Fibroblast of peridontal ligament (primary cell): Measurements from ENCODE around the gene IGSF21.
"Not testable (repeated sequence)": the region's sequence is repeated elsewhere in the genome, so short reads cannot be mapped to it uniquely, and the experiment has no call there.

Source experiments
- DNase-seq: peaks from one replicate; pipeline ENCODE4 v3.0.0-alpha.2; 2010; ENCODE audit errors: extremely low read depth

Gene IGSF21

DNA sequence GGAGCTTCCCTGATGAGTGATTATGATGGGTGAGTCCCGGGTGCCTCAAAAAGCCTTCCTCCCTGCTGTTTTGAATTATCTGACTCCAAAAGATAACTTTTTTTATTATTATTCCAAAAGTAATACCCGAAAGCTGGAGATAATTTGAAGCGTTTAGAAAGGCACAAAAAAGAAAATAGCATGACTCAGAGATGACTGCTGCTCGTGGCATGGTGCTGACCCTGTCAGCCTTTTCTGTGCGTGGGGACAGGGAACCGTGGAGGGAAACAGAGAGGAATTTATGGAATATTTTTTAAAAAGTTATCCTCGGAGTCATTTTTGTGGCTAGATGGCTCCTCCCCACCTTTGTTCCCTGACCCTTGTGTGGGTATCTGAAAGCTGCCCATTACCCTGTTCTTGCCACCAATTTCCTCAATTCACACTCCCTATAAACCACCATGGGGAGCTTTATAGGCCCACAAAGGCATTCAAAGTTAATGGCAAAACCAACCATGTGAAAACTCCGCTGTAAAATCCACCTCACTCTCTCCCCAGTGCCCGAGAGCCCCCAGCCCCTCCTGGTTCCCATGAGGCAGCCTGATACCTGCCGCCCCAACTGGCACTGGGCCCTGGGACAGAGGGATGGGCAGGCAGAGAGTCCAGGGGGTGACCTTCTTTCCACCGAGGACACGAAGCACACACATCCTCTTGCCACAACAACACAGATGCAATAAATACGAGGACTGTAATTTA, 37.5 kb downstream of the IGSF21 start:
- DNase-seq, result no peak

DNA sequence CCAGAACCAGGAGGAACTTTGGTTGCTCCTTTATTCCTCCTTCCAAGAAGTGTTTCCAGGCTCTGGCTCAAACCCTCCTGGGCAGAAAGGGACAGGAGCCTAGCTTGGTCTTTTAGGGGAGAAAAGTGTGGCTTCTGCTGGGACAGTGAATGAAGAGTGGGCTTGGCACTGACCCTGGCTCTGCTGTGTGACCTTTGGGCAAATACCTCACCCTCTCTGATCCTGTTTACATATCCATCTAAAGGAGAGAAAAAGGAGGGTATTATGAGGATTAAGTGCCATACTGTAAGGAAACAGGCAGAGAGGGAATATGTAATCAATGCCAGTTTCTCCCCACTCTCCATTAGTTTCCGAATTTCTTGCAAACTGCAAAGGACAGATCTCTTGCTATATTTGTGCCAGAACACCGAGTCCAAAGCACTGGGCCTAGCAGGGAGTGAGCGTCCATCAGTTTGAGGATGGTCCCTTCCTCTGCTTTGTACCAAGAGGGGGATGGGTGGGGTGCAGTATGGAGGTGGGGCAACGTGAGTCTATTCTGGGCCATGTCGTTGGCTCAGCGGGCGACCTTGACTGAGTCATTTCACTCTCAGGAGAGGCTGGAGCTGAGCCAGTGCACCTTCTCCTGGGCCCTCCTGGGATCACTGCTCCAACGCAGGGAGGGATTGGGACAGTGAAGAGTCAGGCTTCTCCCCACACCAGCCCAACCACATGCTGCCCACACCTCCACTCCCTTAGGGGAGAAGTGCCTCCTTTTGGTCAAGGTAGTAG, 38.4 kb downstream of the IGSF21 start:
- no peak for DNase-seq

DNA sequence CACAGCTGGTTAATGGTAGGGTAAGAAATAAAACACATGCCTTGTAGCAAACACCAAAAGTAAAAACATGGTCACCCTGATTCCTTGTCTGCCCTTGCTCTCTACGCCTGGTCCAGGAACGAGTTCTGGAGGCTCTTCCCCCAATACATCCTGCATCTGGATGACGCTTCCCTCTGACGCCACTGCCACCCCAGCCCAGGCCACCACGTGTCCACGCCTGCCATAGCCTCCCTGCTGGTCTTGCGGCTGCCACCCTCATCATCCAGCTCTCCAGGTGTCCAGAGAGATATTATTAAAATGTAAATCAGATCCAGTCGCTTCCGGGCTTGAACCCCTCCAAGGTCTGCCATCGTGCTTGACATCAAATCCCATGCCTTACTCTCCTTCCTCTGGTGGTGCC, 39.3 kb downstream of the IGSF21 start:
- DNase-seq, result no peak

DNA sequence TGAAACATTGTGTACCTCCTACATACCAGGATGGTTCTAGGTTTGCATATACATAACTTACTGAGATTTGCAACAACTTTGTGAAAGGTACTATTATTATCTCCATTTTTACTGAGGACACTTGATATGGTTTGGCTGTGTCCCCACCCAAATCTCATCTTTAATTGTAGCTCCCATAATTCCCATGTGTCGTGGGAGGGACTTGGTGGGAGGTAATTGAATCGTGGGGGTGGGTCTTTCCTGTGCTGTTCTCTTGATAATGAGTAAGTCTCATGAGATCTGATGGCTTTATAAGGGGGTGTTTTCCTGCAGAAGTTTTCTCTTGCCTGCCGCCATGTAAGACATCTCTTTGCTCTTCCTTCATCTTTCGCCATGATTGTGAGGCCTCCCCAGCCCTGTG, 40.1 kb downstream of the IGSF21 start:
- DNase-seq, result no peak

DNA sequence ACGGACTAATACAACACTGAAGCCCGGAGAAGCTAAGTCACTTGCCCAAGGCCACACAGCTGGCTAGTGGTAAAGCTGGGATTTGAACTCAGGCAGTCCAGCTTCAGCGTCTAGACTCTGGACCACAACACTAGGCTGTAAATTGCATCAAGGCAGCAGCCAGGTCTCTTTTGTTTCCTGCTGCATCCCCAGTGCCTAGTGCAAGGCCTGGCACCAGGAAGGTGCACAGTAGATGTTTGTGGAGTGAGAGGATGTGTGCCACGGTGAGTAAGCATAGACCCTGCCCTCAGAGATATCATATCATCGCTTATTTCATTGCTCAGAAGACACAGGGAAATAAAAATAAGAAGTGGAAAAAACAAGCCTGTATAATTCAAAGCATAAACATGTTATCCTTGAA, 40.9 kb downstream of the IGSF21 start:
- DNase-seq, result no peak

DNA sequence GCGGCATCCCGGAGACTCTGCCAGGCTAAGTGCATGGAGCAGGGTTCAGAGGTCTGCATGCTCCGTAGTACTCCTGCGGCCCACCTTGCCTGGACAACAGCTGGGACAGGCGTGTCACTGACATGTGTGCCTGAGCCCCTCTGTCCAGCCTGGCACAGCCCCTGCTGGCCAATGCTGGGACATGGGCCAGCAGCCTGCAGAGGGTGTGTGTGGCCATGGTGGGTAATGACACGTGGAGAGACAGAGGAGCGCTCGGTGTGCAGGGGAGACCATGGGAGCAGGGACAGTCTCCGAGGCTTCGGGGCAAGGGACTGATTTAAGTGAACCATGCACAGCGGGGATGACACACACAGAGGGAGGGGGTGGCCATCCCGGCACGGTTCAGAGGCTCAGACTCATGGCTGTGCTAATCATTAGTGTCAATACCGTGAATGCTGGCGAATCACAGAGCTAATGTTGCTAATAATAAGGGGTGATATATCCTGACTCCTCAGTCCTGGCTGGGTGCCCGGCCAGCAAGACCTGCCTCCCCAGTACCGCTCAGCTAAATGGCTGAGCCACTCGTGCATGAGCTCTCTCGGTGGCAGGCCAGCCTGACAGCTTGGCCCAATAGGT, 41.5 kb downstream of the IGSF21 start:
- no peak for DNase-seq

DNA sequence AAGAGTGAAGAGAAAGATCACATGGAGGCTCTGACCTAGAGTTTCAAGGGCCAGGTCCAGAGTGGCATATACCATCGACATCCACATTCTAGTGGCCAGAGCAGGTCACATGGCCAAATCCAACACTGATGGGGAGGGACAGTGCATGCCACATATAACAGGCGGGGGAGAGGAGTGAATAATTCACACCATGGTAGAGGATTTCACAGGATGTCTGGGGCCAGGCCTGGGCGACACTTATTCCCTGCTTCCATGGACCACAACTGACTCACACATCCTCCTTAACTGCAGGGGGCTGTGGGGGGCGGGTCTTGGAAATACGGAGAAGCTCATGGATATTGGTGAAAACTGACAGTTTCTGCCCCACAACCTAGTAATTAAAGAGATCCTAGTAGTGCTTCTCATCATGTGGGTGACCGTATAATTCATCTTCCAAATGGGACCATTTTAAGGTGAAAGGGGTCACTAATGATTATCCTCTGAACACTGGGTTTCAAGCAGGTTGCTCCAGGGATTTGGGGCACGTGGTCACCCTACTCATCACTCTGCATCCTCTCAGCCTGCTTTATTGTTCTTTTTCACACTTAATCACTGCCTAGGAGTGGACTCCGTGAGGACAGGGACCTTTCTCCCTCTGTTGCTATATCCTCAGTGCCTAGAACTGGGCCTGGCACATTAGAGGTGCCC, 44.0 kb downstream of the IGSF21 start:
- DNase-seq, result no peak

DNA sequence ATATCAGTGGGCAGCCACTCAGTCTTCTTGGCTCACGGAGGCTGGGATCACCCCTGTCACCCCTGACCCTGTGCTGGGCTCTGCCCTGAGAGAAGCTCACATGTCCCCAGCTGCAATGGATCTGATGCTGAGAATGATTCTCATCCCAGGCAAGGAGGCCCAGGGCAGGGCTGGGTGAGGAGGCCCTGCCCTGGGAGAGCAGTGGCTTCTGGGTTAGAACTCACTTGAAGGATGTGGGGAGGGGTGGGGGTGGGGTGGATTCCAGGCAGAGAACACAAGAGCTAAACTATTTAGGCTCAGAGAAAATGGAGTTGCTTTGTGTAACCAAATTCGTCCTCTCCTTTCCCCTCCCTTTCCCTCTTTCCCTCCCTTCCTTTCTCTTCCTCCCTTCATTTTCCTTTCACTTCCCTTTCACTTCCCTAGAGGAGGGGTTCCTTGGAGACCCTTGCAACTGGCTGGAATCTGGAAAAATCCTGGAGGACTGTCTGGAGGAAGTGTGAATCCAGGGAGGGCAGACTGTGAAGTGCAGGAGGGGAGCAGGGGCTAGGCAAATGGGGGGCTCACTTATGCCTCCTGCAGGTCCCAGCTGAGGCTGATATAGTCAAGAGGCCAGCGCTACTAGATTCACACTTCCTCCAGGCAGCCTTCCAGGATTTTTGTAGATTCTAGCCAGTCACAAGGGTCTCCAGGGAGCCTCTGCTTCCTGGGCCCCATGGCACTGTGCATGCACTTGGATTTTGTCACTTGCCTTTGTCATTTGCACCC, 47.0 kb downstream of the IGSF21 start:
- no peak for DNase-seq

DNA sequence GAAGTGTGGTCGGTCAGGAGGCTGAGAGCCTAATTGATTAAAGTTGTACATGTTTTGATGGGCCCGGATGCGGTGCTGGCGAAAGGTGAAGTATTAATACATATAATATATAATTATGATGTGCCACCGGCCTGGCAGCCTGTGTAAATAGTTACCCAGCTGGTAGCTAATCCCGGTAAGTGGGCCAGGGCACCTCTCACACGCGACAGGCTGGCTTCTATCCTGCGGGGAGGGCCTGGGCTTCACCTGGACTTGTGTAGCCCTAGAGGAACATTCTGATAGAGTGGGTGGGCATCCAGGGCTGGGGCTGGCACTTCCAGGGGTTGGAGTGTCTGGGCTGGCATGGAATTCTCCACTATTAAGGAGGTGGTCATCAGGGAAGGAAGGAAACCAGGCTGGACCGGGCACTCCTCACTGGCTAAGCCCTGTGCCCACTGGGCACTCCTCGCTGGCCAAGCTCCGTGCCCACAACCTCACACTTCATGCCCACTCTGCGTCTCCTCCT, 48.3 kb downstream of the IGSF21 start:
- no peak for DNase-seq

DNA sequence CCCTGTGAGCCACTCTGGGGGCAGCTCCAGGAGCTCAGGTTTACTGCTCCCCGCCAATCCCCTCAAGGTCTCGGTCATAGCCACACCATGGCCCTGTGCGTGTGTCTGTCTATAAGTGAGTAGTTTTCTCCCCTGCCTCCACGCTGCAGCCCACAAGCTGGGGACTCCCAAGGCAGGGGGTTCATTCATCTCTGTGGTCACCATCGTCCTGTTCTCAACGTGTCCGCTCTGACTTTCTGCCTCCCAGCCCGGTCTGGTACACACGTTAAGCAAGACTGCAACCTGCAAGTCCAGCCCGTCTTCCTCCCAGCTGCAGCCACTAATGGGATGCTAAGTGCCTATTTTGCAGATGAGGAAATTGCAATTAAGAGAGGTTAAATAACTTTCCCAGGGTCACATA, 49.8 kb downstream of the IGSF21 start:
- DNase-seq, result no peak

DNA sequence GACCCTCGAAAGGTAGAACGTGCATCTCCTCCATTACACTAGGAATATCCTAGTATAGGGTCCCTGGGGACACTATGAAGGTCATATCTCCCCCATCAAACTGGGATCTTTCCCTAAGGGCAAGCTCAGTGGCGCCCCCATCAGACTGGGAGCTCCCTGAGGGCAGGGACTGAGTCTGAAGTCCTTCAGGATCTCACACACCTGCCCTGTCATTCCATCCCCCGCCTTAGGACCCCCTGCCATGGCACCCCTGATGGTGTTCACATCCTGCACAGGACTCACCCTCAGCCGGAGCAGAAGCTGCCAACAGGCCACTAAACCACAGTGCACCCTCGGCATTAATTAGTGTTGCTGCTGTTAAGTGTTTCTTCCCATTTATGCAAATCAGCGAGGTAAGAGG, 50.4 kb downstream of the IGSF21 start:
- DNase-seq, result no peak

DNA sequence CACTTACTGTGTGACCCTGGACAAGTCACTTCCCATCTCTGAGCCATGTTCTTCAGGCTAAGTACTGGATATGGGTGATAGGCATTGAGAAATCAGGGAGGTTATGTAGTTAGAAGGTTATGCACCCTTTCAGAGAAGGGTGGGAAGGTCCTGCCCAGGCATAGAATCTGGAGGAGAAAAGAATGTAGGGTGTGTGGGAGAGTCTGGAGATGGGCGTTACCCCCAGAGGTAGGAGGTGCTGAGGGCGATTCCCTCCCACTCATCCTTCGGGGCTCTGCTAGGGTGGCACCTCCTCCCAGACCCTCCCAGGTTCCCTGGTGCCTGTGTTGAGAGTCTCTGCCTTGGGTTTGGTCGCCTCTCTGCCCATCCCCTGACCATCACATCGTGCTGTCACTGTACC, 51.1 kb downstream of the IGSF21 start:
- DNase-seq, result no peak

DNA sequence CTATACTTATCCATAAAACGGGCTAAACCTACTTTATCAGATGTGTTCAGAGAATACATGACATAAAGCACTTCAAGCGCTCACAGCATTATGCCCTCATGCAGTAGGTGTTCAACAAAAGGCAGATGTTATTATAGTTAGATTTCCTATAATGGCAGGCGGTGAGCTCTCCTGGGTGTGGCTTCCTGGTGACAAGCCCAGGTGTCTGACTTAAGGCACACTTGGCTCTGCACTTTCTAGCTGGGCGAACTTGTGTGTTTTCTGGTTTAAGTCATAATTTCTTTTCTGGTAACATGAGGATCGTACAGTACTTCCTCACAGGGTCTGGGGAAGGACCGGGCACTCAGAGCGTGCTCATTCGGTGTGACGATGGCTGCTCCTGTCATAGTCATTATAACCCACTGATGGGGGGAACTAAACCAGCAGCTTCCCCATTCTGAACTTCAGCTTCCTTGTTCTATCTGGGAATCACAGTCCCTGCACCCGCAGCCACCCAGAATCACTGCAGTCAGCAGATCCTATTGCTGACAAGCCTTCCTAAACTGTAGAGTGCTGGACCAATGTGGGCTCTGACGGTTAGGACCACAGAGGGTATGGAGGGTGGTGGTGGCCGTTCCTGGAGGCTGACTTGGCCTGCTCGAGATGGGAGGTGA, 52.8 kb downstream of the IGSF21 start:
- DNase-seq, result no peak

DNA sequence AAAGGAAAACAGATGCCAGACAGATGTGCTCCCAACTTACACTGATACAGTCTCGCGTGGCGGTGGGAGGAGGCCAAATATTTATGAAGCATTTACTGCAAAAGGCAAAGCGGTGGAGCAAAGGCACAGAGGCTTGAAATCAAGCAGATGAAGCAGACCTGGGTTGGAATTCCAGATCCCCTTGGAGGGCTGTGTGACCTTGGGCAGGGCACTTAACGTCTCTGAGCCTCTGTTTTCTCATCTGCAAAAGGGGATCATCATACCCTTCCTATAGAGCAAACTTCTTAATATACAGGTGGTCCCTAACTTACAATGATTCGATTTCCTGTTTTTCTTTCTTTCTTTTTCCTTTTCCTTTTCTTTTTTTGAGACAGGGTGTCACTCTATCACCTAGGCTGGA, 54.1 kb downstream of the IGSF21 start:
- no peak for DNase-seq

DNA sequence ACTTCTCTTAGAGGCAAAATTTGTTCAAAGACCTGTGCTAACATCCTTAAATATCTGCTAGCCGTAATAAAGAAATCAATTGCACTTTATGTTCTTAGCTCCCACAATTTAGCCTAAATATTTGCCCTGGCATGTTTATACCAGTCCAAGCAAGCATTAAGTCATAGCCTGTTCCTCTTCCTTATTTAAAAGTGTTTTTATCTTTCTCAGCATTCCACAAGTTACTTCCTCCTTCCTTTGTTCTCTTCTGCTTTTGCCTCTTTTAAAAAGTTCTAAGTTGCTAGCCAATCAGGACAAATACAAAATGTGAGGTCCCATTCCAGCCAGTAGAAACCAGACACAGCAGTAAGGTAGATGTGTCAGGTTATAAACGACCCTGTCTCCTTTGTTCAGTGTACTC, 58.0 kb downstream of the IGSF21 start:
- DNase-seq, result not testable (repeated sequence)

DNA sequence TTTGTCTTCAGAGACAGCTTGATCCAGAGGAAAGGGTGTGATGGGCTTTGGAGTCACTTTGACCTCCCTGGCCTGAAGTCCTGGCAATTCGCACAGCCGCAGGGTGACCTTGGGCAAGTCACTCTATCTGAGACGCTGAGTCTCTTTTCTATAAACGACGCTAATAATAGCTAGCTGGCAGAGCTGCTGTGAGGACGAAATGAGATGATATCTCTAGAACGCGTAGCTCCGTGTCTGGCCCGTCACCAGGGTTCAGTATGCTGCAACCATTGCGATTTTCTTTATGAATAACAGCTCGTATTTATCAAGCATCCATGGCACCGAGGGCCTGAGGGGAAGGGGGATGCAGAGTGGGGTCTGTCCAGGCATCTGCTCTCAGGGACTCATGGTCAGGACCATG, 58.7 kb downstream of the IGSF21 start:
- DNase-seq, result no peak

DNA sequence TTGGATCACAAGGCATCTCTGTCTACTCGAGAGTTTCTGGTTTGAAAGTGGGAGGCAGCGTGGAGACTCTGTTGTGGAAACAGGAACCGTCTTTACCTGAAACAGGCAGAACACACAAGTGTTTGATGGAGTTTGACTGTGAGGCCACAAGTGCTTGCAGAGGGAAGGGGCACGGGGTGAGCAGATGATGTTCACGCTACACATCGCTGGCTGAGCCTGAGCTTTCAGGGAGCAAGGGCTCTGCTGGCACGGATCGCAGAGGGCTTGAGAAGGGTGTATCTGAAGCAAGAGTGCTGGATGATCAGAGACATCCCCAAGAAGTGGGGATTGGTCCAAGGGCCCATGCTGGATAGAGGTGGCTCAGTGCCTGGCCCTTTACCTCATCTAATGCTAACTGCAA, 59.3 kb downstream of the IGSF21 start:
- no peak for DNase-seq

DNA sequence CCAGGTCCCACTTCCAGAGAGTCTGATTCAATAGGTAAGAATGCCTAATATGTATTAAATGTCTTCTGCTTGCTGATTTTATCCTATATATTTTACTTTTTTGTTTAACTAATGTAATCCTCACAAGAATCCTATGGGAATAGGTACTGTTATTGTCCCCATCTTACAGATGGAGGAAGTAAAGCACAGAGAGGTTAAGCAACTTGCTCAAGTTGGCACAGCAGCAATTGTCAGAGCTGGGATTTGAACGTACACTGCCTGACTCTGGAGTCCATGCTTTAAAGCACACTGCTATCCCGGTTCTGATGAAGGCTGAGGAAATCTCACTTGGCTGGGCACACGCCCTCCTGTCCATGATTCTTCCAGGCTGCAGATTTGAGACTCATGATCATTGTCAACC, 62.8 kb downstream of the IGSF21 start:
- no peak for DNase-seq

DNA sequence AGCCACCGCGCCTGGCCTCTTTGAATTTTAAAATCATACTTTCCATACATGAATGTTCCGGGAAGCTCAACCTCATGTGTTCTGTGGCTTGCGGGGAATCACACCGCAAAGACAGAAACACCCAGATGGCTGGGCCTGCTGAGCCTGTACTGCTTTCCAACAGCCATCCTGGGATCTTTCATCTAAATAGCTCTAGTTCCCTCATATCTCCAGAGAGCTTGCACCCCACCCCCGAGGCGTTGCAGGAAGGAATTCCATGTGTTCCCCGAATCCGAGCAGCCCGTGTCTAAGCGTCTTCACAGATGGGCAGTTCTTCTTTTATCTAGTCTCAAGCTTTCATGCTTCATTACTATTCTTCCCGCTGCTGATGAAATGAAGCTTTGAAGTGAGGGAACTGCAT, 66.4 kb downstream of the IGSF21 start:
- DNase-seq, result no peak

DNA sequence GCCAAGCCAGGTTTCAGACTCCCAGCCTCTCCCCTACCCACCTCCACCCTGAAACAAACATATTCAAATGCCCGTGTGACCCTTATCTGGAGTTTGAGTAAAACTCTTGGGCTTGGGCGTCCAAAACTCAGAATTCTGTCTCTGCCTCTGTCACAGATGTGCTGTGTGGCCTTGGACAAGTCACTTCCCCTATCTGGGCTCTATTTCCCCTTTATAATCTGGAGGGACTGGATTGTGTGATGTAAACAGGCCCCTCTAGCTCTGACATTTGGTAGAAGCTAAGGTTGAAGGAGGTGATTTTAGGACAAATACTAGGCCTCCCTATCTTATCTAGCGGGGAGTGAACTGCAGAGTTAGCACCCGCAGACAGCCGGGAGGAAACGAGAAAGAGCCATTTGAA, 67.5 kb downstream of the IGSF21 start:
- DNase-seq, result no peak
